NCI-H748 (cell line): ENCODE data around the gene RNF17.

Experiments used
- DNase-seq: peaks from one replicate; lab custom pipeline; 2025; ENCODE audit not compliant: unreplicated experiment; lab: John Stamatoyannopoulos, UW

The RNF17 gene

DNA sequence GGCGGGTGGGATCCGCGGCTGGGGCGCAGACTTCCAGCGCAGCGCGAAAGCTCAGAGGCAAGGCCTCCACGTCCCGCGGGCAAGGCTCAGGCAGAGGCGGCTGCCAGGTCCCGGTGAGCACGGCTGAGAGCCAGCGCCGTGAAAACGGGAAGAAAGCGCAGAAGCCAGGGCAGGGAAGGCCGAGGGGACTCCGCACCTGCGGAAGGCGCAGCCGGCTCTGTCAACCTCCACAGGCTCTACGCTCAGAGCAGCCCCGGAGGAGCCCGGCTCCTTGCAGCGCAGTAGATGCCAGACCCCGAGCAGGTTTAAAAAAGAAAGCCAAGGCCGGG lies 131.0 kb downstream of the RNF17 start:
- DNase-seq, result no peak

DNA sequence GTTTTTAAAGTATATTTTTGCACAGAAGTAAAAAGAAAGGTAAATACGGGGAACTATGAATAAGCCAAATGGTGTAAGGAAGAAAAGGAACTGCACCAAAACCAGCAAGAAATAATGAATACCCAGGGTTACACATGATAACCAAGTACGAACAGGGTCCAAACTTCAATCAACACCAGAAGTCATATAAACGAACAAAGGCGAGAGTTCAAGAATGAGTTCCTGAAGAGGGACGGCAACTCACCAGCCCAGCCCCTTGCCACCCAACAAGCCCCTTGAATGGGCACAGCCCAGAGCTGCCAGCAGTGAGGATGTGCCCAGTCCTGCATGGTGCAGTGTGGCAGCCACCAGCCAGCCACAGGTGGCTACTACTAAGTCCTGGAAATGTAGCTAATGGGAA lies 132.1 kb downstream of the RNF17 start:
- DNase-seq, result no peak

DNA sequence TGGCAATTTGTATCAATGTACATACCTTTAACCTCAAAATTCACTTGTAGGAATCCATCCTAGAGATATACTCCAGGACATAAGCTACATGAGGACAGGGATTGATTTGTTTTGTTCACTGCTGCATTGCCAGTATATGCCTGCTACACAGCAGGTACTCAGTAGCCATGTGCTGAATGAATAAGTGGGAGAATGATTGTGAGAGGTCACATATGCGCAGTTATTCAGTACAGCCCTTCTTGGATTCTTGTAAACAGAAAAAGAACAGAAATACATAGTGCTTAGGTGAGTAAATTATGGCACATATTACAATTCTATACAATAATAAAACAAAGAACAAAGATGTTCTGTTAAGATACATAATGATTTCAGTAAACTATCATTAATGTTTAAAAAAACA lies 133.3 kb downstream of the RNF17 start:
- no peak for DNase-seq

DNA sequence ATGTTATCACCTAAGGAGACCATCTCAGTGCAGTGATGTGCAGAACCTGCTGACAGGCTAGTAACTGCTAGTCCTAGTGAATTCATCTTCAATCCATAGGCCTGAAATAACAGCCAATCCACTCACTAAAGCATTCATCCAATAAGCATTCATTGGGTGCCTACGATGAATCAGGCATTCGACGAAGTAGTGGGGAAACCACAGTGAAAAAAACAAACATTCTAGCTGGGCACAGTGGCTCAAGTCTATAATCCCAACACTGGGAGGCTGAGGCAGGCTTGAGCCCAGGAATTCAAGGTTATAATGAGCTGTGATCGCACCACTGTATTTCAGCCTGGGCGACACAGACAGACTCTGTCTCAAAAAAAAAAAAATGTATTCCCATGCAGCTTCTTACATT lies 135.6 kb downstream of the RNF17 start:
- DNase-seq, result no peak

DNA sequence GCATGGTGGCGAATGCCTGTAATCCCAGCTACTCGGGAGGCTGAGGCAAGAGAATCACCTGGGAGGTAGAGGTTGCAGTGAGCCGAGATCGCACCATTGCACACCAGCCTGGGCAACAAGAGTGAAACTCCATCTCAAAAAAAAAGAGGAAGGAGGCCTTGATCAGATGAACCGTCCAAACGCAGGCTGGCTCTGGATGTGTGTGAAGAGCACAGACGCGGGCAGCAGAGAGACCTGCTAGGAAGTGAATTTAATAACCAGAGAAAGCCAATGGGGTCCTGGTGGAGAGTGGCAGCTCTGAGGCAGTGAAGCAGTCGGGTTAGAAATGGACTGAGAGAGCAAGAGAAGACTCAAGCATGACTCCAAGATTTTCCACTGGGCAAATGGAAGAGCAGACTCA lies 136.5 kb downstream of the RNF17 start:
- no peak for DNase-seq

DNA sequence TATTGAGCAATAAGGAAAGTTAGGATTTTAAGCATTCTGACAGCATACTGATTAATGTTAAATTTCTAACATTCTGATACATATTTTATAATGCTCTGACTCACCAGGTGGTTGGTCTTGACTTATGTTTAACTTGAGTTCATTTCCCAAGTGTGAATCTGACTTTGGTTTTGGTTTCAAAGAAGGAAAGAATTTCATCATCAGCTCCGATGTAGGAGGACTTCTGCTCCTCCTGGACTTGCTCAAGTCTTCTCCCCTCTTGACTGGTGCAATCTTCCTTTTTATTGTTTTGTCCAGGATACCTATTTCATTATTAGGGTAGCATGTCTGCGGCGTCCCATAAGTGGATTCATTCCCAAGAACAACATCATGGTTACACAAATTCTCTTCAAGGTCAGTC lies 141.3 kb downstream of the RNF17 start:
- no peak for DNase-seq

DNA sequence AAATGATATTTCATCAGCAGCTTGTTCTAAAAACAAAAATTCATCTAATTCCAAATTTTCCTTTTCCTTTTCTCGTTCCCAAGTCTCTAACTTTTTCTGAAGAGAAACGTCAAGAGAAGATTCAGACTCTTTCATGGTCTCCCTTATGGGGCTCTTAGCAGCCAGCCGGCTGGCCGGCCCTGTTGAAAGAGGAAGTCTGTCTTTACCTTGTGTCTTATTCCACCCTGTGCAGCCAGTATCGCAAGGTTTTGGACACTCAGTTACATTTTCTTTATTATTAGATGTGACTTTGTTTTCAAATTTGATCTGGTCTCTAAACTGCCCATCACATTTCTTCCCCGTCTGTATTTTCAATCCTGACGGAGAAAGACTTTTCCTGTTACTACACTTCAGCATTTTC lies 142.3 kb downstream of the RNF17 start:
- DNase-seq, result no peak

DNA sequence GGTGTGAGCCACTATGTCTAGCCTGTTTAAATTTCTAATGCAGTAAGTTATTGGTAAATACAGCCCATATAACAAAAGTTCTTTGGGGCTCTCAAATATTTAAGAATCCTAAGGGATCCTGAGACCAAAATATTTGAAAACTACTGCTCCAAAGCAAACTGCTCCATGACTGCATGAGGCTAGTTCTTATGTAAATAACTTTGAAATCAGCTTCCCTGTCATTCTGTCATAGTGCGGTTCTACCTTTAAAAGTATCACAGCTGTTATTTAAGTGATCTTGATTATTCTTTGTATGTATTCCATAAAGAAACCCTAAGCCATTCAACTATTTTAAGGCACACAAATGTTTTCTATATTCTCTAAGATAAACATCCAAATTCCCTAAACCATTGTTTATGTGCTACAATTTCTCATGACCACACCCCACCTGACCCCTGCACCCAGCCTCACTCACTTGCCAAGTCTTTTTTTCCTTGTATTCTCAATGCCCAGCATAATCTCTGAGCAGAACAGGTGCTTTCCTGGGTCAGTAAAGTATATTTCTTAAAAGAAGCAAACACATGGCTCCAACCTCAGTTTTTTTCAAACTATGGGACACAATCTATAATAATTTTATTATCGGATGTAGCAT lies 146.6 kb downstream of the RNF17 start:
- DNase-seq, result no peak

DNA sequence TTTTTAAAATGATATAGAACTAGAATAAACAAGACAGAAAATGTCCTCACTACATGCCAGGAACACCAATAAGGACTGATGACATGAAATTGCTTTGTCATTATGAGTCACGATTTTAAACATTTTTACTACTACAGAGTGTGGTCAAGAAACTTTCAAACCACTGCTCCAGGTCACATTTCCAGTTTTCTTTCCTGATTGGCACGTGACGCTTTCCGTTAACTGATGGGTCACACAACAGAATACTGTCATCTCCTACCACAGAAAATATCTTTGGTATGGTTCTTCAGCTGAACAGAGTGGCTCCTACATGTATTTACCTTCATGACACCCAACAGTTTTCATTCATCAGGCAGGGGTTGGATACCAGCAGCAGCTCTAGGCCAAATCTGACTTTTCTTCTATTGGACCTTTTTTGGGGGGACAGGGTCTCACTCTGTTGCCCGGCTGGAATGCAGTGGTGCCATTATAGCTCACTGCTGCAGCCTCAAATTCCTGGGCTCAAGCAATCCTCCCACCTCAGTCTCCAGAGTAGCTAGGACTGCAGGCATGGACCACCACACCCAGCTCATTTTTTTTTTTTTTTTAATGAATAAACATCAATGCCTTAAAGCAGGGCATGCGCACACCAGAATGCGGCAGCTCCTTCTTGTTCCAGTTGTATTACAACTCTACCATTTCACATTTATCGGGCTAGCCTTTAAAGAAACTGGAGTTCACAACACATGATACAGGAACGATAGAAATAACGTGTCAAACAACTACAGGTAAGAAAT lies 147.4 kb downstream of the RNF17 start:
- DNase-seq, result no peak

DNA sequence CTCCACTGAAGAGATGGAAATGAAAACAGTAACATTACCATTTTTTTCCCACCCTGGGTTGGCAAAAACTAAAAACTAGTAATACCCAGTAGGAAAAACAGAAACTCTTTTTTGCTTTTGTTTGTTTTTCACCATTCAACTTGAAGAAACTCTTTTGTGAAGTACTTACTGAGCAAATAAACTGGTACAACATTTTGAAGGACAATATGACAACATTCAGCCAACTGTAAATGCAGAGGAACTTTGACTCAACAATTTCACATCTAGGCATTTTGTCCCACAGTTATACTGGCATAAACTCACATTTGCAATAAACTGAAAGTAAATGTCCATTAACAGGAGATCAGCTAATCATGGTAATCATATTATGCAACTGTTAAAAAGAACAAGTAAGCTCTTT lies 152.5 kb downstream of the RNF17 start:
- no peak for DNase-seq

DNA sequence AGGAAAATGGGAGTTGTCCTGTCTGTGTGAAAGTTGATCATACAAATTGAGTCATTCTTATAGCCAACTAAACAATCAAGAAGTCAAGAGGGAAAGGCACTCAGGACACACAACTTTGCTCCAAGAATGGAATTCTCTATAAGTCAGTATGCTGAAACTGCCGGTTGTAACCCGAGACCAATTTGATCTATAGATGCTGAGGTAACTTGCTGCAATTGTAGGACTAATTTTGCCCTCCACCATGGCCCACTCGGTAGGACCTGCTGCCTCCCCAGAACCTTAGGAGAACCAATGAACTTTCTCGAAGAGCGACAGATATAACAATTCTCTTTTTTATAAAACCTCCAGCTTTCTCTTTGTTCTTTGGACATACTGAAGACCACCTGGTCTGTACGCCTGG lies 157.0 kb downstream of the RNF17 start:
- no peak for DNase-seq

DNA sequence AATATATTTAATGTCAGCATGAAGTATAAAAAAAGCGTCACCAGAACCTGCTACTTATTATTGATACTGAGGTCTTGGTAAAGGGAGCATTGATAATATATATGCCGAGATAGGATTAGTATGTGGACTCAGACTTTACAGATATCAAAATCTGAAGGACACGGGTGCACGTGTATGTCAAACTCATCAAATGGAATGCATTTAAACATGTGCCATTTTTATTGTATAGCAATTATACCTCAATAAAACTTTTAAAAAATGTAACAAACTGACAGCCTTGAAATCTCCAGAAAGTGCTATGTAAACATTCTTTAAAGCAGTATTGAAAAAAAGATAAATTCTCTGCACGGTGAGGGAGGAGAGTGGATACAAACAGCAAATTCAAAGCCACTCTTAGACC lies 157.9 kb downstream of the RNF17 start:
- DNase-seq, result no peak

DNA sequence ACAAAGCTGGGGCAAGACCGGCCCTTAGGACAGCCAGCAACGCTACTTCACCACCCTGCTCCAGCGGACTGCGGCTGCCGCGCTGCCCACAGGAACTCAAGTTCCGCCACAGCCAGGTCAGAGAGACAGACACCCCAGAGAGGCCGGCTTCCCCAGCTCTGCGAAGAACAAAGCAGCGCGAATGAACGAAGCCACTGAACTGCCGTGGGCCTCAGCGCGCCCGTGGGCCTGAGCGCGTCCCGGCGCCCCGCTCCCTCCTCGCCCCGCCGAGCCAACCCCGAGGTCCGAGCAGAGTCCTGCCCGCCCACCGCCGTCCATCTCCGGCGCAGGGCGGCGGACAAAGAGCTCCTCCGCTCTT lies 158.4 kb downstream of the RNF17 start:
- peak; percentile 87 for DNase-seq

DNA sequence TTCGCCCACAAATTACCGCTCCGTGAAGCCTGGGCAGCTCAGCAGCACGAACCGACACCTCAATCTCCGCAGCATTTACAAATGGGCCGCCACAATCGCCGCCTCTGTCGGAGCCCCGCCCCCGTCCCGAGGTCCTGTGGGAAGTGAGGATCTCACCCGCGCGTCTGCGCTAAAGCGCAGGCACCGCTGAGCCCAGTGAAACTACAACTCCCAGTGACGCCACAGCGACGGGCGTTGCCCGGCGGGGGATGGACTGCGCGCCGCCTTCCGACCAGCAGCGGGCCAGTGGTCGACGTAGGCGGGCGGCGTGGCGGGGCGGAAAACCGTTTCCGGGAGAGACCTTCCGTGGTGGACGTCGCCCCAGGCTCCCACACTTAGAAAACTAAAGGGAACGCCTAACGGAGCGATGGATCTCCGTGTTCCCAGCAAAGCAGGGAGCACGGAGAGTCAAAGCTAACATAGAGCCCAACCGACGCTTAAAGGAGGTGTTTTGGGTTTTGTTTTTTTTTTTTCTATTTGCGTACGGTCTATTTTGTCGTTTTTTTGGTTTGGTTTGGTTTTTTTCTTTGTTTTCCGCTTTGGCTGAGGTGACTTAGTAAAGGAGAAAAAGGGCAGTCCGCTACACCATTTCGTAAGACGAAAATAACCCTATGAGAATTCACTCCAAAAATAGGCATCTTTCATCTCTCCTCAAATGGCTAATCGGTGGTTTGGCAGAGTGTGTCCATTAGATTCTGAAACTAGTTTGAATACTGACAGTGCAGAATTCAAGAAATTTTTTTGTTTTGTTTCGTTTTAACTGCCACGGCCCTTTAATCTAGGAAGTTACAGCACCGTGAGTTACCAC lies 159.0 kb downstream of the RNF17 start:
- peak; percentile 100 for DNase-seq

DNA sequence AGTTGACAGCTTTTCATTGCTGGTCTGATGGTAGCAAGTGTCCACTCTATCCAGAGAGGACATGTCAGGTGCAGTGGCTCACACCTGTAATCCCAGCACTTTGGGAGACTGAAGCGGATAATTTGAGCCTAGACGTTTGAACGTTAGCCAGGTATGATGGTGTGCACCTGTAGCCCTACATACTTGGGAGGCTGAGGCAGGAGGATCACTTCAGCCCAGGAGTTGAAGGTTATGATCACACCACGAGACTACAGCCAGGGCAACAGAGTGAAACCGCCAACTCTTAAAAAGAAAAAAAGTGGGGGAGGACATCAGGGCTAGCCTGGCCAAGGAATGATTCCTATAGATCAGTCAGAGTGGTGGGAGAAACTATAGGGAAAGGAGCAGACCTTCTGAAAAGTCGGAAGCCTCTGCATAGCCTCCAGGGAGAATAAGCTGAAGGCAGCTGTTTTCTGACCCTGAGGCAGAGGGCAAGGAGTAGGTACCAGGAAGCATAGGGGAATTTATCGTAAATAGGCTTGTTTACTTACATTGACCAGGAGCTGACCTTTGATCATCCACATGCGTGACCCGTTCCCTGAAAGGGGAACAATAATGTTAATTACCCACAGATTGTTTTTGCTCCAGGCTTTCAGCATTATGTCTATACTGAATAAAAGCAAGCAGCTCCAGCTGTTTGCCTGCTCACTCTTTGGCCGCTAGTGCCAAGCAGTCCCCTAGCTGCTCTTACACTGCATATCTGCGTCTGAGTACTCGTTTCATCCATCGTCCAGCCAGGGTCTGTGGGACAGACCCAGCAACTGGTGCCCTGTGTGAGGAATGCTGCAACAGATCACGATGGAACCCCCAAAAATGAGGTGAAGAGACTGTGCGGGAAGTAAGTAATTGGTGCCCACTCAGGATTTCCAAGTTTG lies 161.6 kb downstream of the RNF17 start:
- peak; percentile 35 for DNase-seq

DNA sequence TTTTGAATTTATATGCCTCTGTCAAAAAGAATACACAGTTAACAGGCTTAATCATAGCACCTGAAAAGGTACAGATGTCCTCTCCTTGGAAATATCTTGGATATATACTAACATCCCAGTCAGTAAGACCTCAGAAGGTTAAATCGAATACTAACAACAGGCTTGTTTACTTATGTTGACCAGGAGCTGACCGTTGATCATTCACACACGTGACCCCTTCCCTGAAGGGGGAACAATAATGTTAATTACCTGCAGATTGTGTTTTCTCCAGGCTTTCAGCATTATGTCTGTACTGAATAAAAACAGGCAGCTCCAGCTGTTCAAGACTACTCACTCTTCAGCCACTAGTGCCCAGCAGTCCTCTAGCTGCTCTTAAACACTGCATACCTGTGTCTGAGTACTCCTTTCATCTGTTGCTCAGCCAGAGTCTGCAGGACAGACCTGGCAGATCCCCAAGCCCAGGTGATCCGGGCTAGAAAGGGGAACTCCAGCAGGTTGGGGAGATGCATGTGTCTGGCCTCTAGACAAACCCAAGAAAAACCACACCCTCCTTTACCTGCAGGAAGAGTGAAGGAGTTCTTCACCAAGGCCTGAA lies 163.9 kb downstream of the RNF17 start:
- DNase-seq, result peak; percentile 71

DNA sequence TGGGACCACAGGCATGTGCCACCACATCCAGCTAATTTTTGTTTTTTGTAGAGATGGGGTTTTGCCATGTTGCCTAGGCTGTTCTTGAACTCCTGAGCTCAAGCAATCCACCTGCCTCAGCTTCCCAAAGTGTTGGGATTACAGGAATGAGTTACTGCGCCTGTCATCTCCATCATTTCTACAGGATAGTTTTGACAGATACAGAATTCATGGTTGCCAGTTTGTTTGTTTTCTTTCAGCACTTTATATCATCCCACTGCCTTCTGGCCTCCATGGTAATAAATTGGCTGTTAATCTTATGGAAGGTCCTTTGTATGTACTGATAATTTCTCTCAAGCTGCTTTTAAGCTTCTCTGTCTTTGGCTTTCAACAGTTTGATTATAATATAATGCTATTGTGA lies 165.2 kb downstream of the RNF17 start:
- DNase-seq, result no peak
